PC-3 (cell line): Measurements from ENCODE around the gene ZEB2.

Experiments used
- EZH2 ChIP-seq: fragments of 300-600 bp; sonication (generic); IDR thresholded peaks from one replicate; pipeline ENCODE4 v1.6.1; 2017; ENCODE audit warnings: antibody characterized with exemption, mild to moderate bottlenecking, low read length; ENCODE audit not compliant: unreplicated experiment
- EZH2phosphoT487 ChIP-seq: fragments of 300-600 bp; sonication (generic); IDR thresholded peaks from 2 replicates; pipeline ENCODE4 v1.6.1; 2018; ENCODE audit warnings: mild to moderate bottlenecking, antibody characterized with exemption, low read length, borderline replicate concordance
- TF ChIP-seq, protein P1 (sequence below): fragments of 300-600 bp; sonication (generic); conservative IDR thresholded peaks from 2 replicates; pipeline ENCODE4 v1.5.1; 2017; ENCODE audit warnings: antibody characterized with exemption, low read depth, mild to moderate bottlenecking, low read length

- TF ChIP-seq, protein P1, sequence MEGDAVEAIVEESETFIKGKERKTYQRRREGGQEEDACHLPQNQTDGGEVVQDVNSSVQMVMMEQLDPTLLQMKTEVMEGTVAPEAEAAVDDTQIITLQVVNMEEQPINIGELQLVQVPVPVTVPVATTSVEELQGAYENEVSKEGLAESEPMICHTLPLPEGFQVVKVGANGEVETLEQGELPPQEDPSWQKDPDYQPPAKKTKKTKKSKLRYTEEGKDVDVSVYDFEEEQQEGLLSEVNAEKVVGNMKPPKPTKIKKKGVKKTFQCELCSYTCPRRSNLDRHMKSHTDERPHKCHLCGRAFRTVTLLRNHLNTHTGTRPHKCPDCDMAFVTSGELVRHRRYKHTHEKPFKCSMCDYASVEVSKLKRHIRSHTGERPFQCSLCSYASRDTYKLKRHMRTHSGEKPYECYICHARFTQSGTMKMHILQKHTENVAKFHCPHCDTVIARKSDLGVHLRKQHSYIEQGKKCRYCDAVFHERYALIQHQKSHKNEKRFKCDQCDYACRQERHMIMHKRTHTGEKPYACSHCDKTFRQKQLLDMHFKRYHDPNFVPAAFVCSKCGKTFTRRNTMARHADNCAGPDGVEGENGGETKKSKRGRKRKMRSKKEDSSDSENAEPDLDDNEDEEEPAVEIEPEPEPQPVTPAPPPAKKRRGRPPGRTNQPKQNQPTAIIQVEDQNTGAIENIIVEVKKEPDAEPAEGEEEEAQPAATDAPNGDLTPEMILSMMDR: no peak
- TF ChIP-seq EZH2 (no peak), EZH2phosphoT487 (no peak)
Observed at GRCh38 chr2:144489315-144489916, 30.5 kb downstream of the ZEB2 start.
